K562 (cell line): ENCODE measurements around the gene ADGRE3. TPM values are rescaled to one million over a fixed set of nuclear protein-coding genes. Genes with fewer than 3 reads are reported as not detected.

Source experiments
- ATAC-seq: fragments of 200-7000 bp; cut with Tn5 transposase; 3 replicates; pipeline ENCODE4 v1.9.1; 2020; ENCODE audit warnings: moderate library complexity
- BruUV-seq: library from RNA; stranded (reverse); fragments of 400-500 nt; replicated peaks from 2 replicates; lab custom pipeline; 2021; lab: Mats Ljungman, UMichigan
- CTCF ChIA-PET: fragments of 300-600 bp; formaldehyde crosslinking; extraction: SDS; loops from one replicate; lab custom pipeline; 2021; ENCODE audit warnings: low intra/inter-chr PET ratio; lab: Yijun Ruan, JAX
- POLR2A ChIA-PET: fragments of 300-600, 350-650 bp; sonication (Branson Sonifier 250); formaldehyde crosslinking; extraction: SDS; loops from one replicate; lab custom pipeline; 2021; ENCODE audit warnings: antibody characterized with exemption, inconsistent platforms; lab: Yijun Ruan, JAX
- DNase-seq, 4 experiments: peaks; one replicate each; pipeline versions ENCODE4 v3.0.0 to v3.0.0-alpha.2; 2011 to 2018; ENCODE audit warnings: low spot score in 3 of 4, mixed read lengths in 3 of 4; ENCODE audit errors: extremely low read depth in 1 of 4
- FAIRE-seq: peaks from 2 replicates; lab custom pipeline; 2011; peaks lifted over from hg19 to GRCh38; lab: Jason Lieb, UNC
- H2AFZ ChIP-seq: 2 replicates; pipeline ENCODE4 v1.6.0; 2011; ENCODE audit warnings: low read depth, low read length, control low read depth, inconsistent platforms
- H3K27ac ChIP-seq: fragments of 200-600 bp; 3 replicates; pipeline ENCODE4 v1.8.0; 2011; ENCODE audit warnings: low read depth, mild to moderate bottlenecking, control low read depth, inconsistent platforms, low read length, moderate library complexity, mixed read lengths; ENCODE audit errors: extremely low read depth
- H3K27me3 ChIP-seq, 2 experiments: fragments of 300-600 bp in 1 of 2; 2 replicates in 1 of 2; 3 replicates in 1 of 2; pipeline versions ENCODE4 v1.6.0 to v1.8.0; 2011; ENCODE audit warnings: inconsistent platforms in 2 of 2, low read length in 2 of 2, mild to moderate bottlenecking in 1 of 2, mixed read lengths in 1 of 2, moderate library complexity in 1 of 2; ENCODE audit not compliant: control insufficient read depth in 2 of 2, insufficient read depth in 2 of 2
- H3K36me3 ChIP-seq: fragments of 300-600 bp; 3 replicates; pipeline ENCODE4 v1.8.0; 2011; ENCODE audit warnings: mild to moderate bottlenecking, low read length, inconsistent platforms; ENCODE audit not compliant: control insufficient read depth, insufficient read depth
- H3K4me1 ChIP-seq, 2 experiments: fragments of 200-600 bp in 1 of 2; replicated peaks in 1 of 2; 2 replicates in 1 of 2; 3 replicates in 1 of 2; pipeline versions ENCODE4 v1.5.1 to v1.8.0; 2011; ENCODE audit warnings: inconsistent platforms in 2 of 2, low read length in 2 of 2, mild to moderate bottlenecking in 1 of 2, mixed read lengths in 1 of 2, moderate library complexity in 1 of 2; ENCODE audit not compliant: control insufficient read depth in 2 of 2, insufficient read depth in 2 of 2
- H3K4me2 ChIP-seq: 2 replicates; pipeline ENCODE4 v1.6.1; 2011; ENCODE audit warnings: low read length, control low read depth, inconsistent platforms, mixed read lengths; ENCODE audit not compliant: insufficient read depth
- H3K4me3 ChIP-seq: fragments of 200-600 bp; sonication (generic), shearing (Covaris generic); 2 replicates; pipeline ENCODE4 v1.5.1; 2016; ENCODE audit warnings: control low read depth, inconsistent platforms
- H3K79me2 ChIP-seq: fragments of 200-600 bp; 3 replicates; pipeline ENCODE4 v1.8.0; 2011; ENCODE audit warnings: low read length, inconsistent platforms; ENCODE audit not compliant: control insufficient read depth, insufficient read depth
- H3K9ac ChIP-seq, 2 experiments: 2 replicates each; pipeline versions ENCODE4 v1.6.0 to v1.6.1; 2011; ENCODE audit warnings: low read depth in 2 of 2, low read length in 2 of 2, control low read depth in 1 of 2, inconsistent platforms in 1 of 2, mild to moderate bottlenecking in 1 of 2, mixed read lengths in 1 of 2; ENCODE audit not compliant: insufficient read depth in 1 of 2
- H3K9me1 ChIP-seq: one replicate; pipeline ENCODE4 v1.6.0; 2011; ENCODE audit warnings: inconsistent platforms, mild to moderate bottlenecking, low read length, moderate library complexity; ENCODE audit not compliant: control insufficient read depth, insufficient read depth
- H3K9me3 ChIP-seq: replicated peaks from 2 replicates; pipeline ENCODE4 v1.5.1; 2011; ENCODE audit warnings: low read depth, low read length, inconsistent platforms; ENCODE audit not compliant: control insufficient read depth, insufficient read depth
- H4K20me1 ChIP-seq: replicated peaks from 2 replicates; pipeline ENCODE4 v1.6.1; 2011; ENCODE audit warnings: low read length, inconsistent platforms, mixed read lengths; ENCODE audit not compliant: control insufficient read depth, insufficient read depth
- HCFC1 ChIP-seq: IDR thresholded peaks from 2 replicates; pipeline ENCODE4 v1.6.1; 2012; ENCODE audit warnings: low read depth, low read length, improper control_type of control experiment
- NR2C1 ChIP-seq, 2 experiments: fragments of 450-650 bp; IDR thresholded peaks; 2 replicates each; pipeline ENCODE4 v1.6.1; 2017; ENCODE audit warnings: mild to moderate bottlenecking in 2 of 2, antibody characterized with exemption in 1 of 2, inconsistent platforms in 1 of 2, missing compliant biosample characterization in 1 of 2, missing genetic modification characterization in 1 of 2
- NR3C1 ChIP-seq: sonication (generic); formaldehyde crosslinking; IDR thresholded peaks from 2 replicates; pipeline ENCODE4 v1.8.1; 2022; ENCODE audit warnings: missing genetic modification reagents
- RAD51 ChIP-seq: fragments of 450-650 bp; IDR thresholded peaks from 2 replicates; pipeline ENCODE4 v1.7.1; 2016; ENCODE audit warnings: low read depth, mild to moderate bottlenecking, borderline replicate concordance
- RBM25 ChIP-seq: fragments of 200-400 bp; formaldehyde crosslinking; IDR thresholded peaks from 2 replicates; pipeline ENCODE4 v1.6.1; 2018; ENCODE audit warnings: low read length, low read depth, moderate library complexity; ENCODE audit not compliant: severe bottlenecking
- SIX5 ChIP-seq, 2 experiments: IDR thresholded peaks; 2 replicates each; pipeline ENCODE4 v1.6.1; 2011; ENCODE audit warnings: low read length in 2 of 2, borderline replicate concordance in 1 of 2, low read depth in 1 of 2, mild to moderate bottlenecking in 1 of 2, moderate library complexity in 1 of 2; ENCODE audit not compliant: insufficient read depth in 1 of 2
- TOE1 ChIP-seq, 2 experiments: fragments of 450-650 bp in 1 of 2; sonication (generic) in 1 of 2; formaldehyde crosslinking in 1 of 2; IDR thresholded peaks; 2 replicates each; pipeline versions ENCODE4 v1.7.1 to v1.8.0; 2016 to 2022; ENCODE audit warnings: borderline replicate concordance in 2 of 2, mild to moderate bottlenecking in 2 of 2, antibody characterized with exemption in 1 of 2, inconsistent platforms in 1 of 2, low read depth in 1 of 2, missing genetic modification reagents in 1 of 2, moderate library complexity in 1 of 2
- ZFP36 ChIP-seq: fragments of 150-350 bp; IDR thresholded peaks from 2 replicates; pipeline ENCODE4 v1.6.1; 2018; ENCODE audit warnings: low read length, low read depth; ENCODE audit not compliant: partially characterized antibody
- WGBS: fragments of 100-300 bp; shearing (Covaris generic); methylation state at CpG from one replicate; pipeline ENCODE4 v1.1.6; 2016; ENCODE audit warnings: low coverage, mixed read lengths; ENCODE audit not compliant: insufficient coverage; ENCODE audit errors: missing lambda C conversion rate; 5-methylcytosine and 5-hydroxymethylcytosine counted together
- in situ Hi-C: fragments of 300-500 bp; cut with MboI; formaldehyde crosslinking; loops from 4 replicates; pipeline ENCODE4 v1.15.0; 2018; ENCODE audit warnings: inconsistent platforms, mixed read lengths
- intact Hi-C: fragments of 100-400 bp; cut with micrococcal nuclease; formaldehyde crosslinking; loops from 2 replicates; pipeline ENCODE4 v1.14.2; 2022
- polyA plus RNA-seq, 8 experiments: library from polyadenylated mRNA; depleted of rRNA in 4 of 8; stranded (reverse) in 5 of 8; unstranded in 3 of 8; fragments of >200 nt; fragmentation: Nextera tagmentation in 2 of 8; fragmentation: Illumina TruSeq in 1 of 8; extraction: Ambion mirVana in 2 of 8; extraction: Trizol in 1 of 8; gene quantifications; 2 replicates each; pipeline versions ENCODE4 v1.2.1 to v1.2.3, GENCODE V29; 2011 to 2014; ENCODE audit warnings: inconsistent platforms in 1 of 8, missing spikeins in 1 of 8
- total RNA-seq, 7 experiments: library from RNA; depleted of rRNA in 6 of 7; stranded (reverse); fragments of >200 nt in 6 of 7; fragmentation: Illumina TruSeq in 2 of 7; extraction: Trizol in 2 of 7; gene quantifications; 2 replicates each; pipeline versions ENCODE4 v1.2.1 to v1.2.3, GENCODE V29; 2011 to 2021; ENCODE audit warnings: low replicate concordance in 1 of 7
- TF ChIP-seq, protein P1 (sequence below), 2 experiments: fragments of 450-650 bp; conservative IDR thresholded peaks; 2 replicates each; pipeline ENCODE4 v1.6.1; 2017; ENCODE audit warnings: mild to moderate bottlenecking in 2 of 2, moderate library complexity in 2 of 2
- TF ChIP-seq, protein P2 (sequence below): sonication (generic); formaldehyde crosslinking; IDR thresholded peaks from 2 replicates; pipeline ENCODE4 v1.9.0; 2022; ENCODE audit warnings: mild to moderate bottlenecking, missing genetic modification reagents
- TF ChIP-seq, protein P3 (sequence below): fragments of 450-650 bp; IDR thresholded peaks from 2 replicates; pipeline ENCODE4 v1.6.1; 2014; ENCODE audit warnings: low read depth, mild to moderate bottlenecking, moderate library complexity, borderline replicate concordance
- TF ChIP-seq, protein P4 (sequence below), 2 experiments: fragments of 450-650 bp; IDR thresholded peaks; 2 replicates each; pipeline ENCODE4 v1.6.1; 2018; ENCODE audit warnings: mild to moderate bottlenecking in 2 of 2, low read depth in 1 of 2; ENCODE audit not compliant: partially characterized antibody in 2 of 2

ADGRE3 gene
- total and polyA plus RNA-seq, 9 of the 15 experiments (the other 6 are each of a cell fraction or from before 2014, with no cell fraction given), result not detected

DNA sequence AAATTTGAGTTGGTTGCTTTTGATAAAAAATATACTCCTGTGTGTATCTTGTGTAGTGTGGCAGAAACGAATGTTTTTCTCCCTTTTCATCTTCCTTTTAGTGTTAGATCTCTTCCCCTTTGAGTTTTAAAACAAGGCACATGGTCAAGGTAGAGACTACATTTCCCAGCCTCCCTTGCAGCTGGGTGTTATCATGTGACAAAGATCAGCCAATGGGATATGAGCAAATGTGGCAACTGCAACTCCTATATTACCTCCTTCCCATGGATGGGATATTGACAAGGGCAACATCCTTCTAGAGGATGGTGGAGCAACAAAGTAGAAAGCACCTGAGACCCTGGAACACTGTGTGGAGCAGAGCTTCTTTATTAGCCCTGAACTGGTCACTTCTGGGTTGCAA lies 42.4 kb downstream of the ADGRE3 start:
- ChIA-PET CTCF (no interaction called here), POLR2A (interaction anchor here (0.6 to 0.9 kb wide), 3 partner anchors 41 to 1116 kb away, joined by 3 read pairs; no protein-coding TSS in a partner anchor)
- H3K4me3 ChIP-seq, result no peak overlapping the region
- DNase-seq (peak; percentile 68 to 91 (median 84)), FAIRE-seq (peak; percentile 98), ATAC-seq (peak; percentile 92)
- no peaks in the 10 kb centered on the region for H4K20me1 ChIP-seq
- intact Hi-C loops, result no loop called here
- WGBS, result 0% methylated on average over 1 of the region's 1 CpG
- H3K9ac ChIP-seq, result no peak overlapping the region
- no peak overlapping the region for H3K4me2 ChIP-seq
- H3K9me1 ChIP-seq, result no peaks in the 10 kb centered on the region
- no peaks in the 10 kb centered on the region for H3K79me2 ChIP-seq
- H3K36me3 ChIP-seq, result no peaks in the 10 kb centered on the region
- H3K27me3 ChIP-seq, result no peaks in the 10 kb centered on the region; a peak in 1 of 5 replicates
- BruUV-seq, result no TSS peak
- H3K9me3 ChIP-seq, result peaks cover 4% of the 10 kb centered on the region; the same call in 1 of the 2 replicates
- no peak overlapping the region for H3K27ac ChIP-seq
- H2AFZ ChIP-seq, result peak overlapping the region; percentile 51
- H3K4me1 ChIP-seq, result no peaks in the 10 kb centered on the region
- in situ Hi-C loops, result no loop called here
- TF ChIP-seq TOE1 (IDR thresholded peaks at IDR 0.05; ENCODE audit: borderline replicate concordance), result peak; percentile 83
- TF ChIP-seq TOE1 (CRISPR knock-in tag; IDR thresholded peaks at IDR 0.05; ENCODE audit: borderline replicate concordance, low read depth), result no peak
- TF ChIP-seq RBM25, result peak; percentile 8
- TF ChIP-seq, protein P1, sequence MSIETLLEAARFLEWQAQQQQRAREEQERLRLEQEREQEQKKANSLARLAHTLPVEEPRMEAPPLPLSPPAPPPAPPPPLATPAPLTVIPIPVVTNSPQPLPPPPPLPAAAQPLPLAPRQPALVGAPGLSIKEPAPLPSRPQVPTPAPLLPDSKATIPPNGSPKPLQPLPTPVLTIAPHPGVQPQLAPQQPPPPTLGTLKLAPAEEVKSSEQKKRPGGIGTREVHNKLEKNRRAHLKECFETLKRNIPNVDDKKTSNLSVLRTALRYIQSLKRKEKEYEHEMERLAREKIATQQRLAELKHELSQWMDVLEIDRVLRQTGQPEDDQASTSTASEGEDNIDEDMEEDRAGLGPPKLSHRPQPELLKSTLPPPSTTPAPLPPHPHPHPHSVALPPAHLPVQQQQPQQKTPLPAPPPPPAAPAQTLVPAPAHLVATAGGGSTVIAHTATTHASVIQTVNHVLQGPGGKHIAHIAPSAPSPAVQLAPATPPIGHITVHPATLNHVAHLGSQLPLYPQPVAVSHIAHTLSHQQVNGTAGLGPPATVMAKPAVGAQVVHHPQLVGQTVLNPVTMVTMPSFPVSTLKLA (conservative IDR thresholded peaks at IDR 0.05), result peak in 1 of 2 experiments; percentile 33; a peak in 1 of 4 replicates
- TF ChIP-seq, protein P2, sequence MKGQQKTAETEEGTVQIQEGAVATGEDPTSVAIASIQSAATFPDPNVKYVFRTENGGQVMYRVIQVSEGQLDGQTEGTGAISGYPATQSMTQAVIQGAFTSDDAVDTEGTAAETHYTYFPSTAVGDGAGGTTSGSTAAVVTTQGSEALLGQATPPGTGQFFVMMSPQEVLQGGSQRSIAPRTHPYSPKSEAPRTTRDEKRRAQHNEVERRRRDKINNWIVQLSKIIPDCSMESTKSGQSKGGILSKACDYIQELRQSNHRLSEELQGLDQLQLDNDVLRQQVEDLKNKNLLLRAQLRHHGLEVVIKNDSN (CRISPR knock-in tag), result peak; percentile 91
- TF ChIP-seq, protein P3, sequence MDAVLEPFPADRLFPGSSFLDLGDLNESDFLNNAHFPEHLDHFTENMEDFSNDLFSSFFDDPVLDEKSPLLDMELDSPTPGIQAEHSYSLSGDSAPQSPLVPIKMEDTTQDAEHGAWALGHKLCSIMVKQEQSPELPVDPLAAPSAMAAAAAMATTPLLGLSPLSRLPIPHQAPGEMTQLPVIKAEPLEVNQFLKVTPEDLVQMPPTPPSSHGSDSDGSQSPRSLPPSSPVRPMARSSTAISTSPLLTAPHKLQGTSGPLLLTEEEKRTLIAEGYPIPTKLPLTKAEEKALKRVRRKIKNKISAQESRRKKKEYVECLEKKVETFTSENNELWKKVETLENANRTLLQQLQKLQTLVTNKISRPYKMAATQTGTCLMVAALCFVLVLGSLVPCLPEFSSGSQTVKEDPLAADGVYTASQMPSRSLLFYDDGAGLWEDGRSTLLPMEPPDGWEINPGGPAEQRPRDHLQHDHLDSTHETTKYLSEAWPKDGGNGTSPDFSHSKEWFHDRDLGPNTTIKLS, result 0 out of 2 replicates have a peak, but pooled peaks have one; percentile 69
- peak; percentile 29; the same call in 1 of the 2 replicates for TF ChIP-seq NR2C1 (IDR thresholded peaks at IDR 0.05)
- TF ChIP-seq NR2C1 (tag; IDR thresholded peaks at IDR 0.05), result no peak
- TF ChIP-seq HCFC1, result peak; percentile 91
- peak; percentile 84 for TF ChIP-seq RAD51
- peak; percentile 74 to 79 for TF ChIP-seq SIX5 (IDR thresholded peaks at IDR 0.05; ENCODE audit: borderline replicate concordance in 1 of 2, insufficient read depth in 1 of 2, low read depth in 1 of 2, low read length in 2 of 2)
- TF ChIP-seq, protein P4, sequence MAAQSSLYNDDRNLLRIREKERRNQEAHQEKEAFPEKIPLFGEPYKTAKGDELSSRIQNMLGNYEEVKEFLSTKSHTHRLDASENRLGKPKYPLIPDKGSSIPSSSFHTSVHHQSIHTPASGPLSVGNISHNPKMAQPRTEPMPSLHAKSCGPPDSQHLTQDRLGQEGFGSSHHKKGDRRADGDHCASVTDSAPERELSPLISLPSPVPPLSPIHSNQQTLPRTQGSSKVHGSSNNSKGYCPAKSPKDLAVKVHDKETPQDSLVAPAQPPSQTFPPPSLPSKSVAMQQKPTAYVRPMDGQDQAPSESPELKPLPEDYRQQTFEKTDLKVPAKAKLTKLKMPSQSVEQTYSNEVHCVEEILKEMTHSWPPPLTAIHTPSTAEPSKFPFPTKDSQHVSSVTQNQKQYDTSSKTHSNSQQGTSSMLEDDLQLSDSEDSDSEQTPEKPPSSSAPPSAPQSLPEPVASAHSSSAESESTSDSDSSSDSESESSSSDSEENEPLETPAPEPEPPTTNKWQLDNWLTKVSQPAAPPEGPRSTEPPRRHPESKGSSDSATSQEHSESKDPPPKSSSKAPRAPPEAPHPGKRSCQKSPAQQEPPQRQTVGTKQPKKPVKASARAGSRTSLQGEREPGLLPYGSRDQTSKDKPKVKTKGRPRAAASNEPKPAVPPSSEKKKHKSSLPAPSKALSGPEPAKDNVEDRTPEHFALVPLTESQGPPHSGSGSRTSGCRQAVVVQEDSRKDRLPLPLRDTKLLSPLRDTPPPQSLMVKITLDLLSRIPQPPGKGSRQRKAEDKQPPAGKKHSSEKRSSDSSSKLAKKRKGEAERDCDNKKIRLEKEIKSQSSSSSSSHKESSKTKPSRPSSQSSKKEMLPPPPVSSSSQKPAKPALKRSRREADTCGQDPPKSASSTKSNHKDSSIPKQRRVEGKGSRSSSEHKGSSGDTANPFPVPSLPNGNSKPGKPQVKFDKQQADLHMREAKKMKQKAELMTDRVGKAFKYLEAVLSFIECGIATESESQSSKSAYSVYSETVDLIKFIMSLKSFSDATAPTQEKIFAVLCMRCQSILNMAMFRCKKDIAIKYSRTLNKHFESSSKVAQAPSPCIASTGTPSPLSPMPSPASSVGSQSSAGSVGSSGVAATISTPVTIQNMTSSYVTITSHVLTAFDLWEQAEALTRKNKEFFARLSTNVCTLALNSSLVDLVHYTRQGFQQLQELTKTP (IDR thresholded peaks at IDR 0.05; ENCODE audit: low read depth in 1 of 2, partially characterized antibody in 2 of 2), result peak in 1 of 2 experiments; percentile 50
- no peak for TF ChIP-seq NR3C1
- no peak for TF ChIP-seq ZFP36
